Brain pericyte (primary cell): ENCODE results near the gene ANO10.

Experiments used
- DNase-seq: peaks from one replicate; pipeline ENCODE4 v3.0.0-alpha.2; 2012; ENCODE audit warnings: low read depth, low spot score

ANO10 gene

GRCh38 chr3:43319376-43319775, 302.4 kb downstream of the ANO10 start:
- DNase-seq: no peak

GRCh38 chr3:43317461-43318316, 304.1 kb downstream of the ANO10 start:
- peak; percentile 33 for DNase-seq

- no peak for DNase-seq
Observed at GRCh38 chr3:43316783-43317460, 304.9 kb downstream of the ANO10 start.
